HCT116 (cell line): ENCODE measurements around the gene STX5.

Source experiments
- EZH2 ChIP-seq: fragments of 200-600 bp; sonication (generic); IDR thresholded peaks from 2 replicates; pipeline ENCODE4 v1.6.1; 2017; ENCODE audit warnings: antibody characterized with exemption, mixed run types
- EZH2phosphoT487 ChIP-seq: fragments of 200-600 bp; IDR thresholded peaks from 2 replicates; pipeline ENCODE4 v1.6.1; 2018; ENCODE audit warnings: antibody characterized with exemption, borderline replicate concordance
- YY1 ChIP-seq: IDR thresholded peaks from 2 replicates; pipeline ENCODE4 v1.6.1; 2011; ENCODE audit warnings: low read length, low read depth, moderate library complexity, mild to moderate bottlenecking; ENCODE audit not compliant: insufficient replicate concordance; ENCODE audit errors: extremely low read depth
- TF ChIP-seq, protein P1 (sequence below), 3 experiments: fragments of 200-600 bp in 1 of 3; sonication (generic) in 1 of 3; IDR thresholded peaks in 2 of 3; conservative IDR thresholded peaks in 1 of 3; 2 replicates each; pipeline ENCODE4 v1.5.1; 2012 to 2017; ENCODE audit warnings: low read depth in 2 of 3, low read length in 2 of 3, antibody characterized with exemption in 1 of 3, borderline replicate concordance in 1 of 3, control low read depth in 1 of 3, mild to moderate bottlenecking in 1 of 3, mixed read lengths in 1 of 3, mixed run types in 1 of 3, moderate library complexity in 1 of 3; ENCODE audit not compliant: insufficient read depth in 1 of 3

DNA sequence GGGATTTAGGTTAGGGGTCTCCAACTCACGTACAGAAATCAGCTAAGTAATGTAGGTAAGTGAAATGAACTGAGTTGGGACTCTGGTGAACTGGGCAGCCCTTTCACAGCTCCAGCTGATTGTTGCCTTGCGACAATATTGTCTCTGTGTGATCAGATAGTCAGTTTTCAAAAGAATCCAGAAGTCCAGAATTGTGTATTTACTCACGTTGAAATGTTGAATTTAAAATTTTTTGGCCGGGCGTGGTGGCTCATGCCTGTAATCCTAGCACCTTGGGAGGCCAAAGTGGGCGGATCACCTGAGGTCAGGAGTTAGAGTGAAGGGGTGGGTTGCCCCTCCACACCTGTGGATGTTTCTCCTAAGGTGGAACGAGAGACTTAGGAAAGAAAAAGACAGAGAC, 26.4 kb upstream of the STX5 start:
- TF ChIP-seq, protein P1, sequence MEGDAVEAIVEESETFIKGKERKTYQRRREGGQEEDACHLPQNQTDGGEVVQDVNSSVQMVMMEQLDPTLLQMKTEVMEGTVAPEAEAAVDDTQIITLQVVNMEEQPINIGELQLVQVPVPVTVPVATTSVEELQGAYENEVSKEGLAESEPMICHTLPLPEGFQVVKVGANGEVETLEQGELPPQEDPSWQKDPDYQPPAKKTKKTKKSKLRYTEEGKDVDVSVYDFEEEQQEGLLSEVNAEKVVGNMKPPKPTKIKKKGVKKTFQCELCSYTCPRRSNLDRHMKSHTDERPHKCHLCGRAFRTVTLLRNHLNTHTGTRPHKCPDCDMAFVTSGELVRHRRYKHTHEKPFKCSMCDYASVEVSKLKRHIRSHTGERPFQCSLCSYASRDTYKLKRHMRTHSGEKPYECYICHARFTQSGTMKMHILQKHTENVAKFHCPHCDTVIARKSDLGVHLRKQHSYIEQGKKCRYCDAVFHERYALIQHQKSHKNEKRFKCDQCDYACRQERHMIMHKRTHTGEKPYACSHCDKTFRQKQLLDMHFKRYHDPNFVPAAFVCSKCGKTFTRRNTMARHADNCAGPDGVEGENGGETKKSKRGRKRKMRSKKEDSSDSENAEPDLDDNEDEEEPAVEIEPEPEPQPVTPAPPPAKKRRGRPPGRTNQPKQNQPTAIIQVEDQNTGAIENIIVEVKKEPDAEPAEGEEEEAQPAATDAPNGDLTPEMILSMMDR (IDR thresholded peaks at IDR 0.05 in 2 of 3, conservative IDR thresholded peaks at IDR 0.05 in 1 of 3; ENCODE audit: borderline replicate concordance in 1 of 3, insufficient read depth in 1 of 3, low read depth in 2 of 3, low read length in 2 of 3) = no peak
- no peak for TF ChIP-seq EZH2phosphoT487
- no peak for TF ChIP-seq EZH2
- TF ChIP-seq YY1 = no peak
